ENCODE data around the gene ASNSD1. TPM values are rescaled to one million over a fixed set of nuclear protein-coding genes. Genes with fewer than 3 reads are reported as not detected.
"Not testable (repeated sequence)": the region's sequence is repeated elsewhere in the genome, so short reads cannot be mapped to it uniquely, and the experiment has no call there.

The ASNSD1 gene
- total RNA-seq, 1 donor from 2014 or later: 58.4 TPM

DNA sequence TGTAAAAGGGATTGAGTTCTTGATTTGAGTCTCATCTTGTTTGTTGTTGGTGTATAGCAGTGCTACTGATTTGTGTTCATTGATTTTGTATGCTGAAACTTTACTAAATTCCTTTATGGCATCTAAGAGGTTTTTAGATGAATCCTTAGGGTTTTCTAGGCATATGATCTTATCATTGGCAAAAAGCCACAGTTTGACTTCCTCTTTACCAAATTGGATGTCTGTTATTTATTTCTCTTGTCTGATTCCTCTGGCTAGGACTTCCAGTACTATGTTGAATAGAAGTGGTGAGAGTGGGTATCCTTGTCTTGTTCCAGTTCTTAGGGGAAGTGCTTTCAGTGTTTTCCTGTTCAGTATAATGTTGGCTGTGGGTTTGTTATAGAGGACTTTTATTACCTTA is 18.0 kb downstream of the ASNSD1 start:
- peaks cover 22% of the 10 kb centered on the region for H3K4me1 Mint-ChIP-seq (ENCODE audit: low read depth)
- intact Hi-C loops (cut with micrococcal nuclease): no loop called here
- no peaks in the 10 kb centered on the region for H3K27me3 Mint-ChIP-seq (ENCODE audit: insufficient read depth)
- peaks cover 27% of the 10 kb centered on the region for H3K36me3 Mint-ChIP-seq (ENCODE audit: low read depth)
- DNase-seq (ENCODE audit: low spot score): no peak
- no peak overlapping the region for H3K4me3 Mint-ChIP-seq
- peaks cover 20% of the 10 kb centered on the region for H3K9me3 Mint-ChIP-seq
- H3K27ac Mint-ChIP-seq: no peak overlapping the region

- Mint-ChIP-seq H3K4me1 (ENCODE audit: low read depth) (peaks cover 24% of the 10 kb centered on the region), H3K36me3 (ENCODE audit: low read depth) (peaks cover 25% of the 10 kb centered on the region), H3K27me3 (ENCODE audit: insufficient read depth) (no peaks in the 10 kb centered on the region)
Observed at GRCh38 chr2:189681203-189681602, 19.9 kb downstream of the ASNSD1 start.

DNA sequence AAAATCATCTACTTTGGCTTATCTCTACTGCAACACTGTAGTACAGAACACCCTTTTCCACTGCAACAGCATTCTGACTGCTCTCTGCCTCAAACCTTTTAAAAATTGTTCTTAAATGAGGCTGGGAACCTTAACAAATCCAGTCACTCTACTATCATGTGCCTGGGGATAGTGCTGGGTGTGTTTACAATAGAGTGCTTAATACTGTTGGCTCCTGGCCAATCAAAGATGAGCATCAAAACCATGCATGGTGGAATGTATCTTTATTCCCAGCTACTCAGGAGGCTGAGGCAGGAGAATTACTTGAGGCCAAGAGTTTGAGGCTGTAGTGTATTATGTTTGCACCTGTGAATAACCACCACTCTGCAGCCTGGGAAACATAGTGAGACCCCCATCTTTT is 20.6 kb downstream of the ASNSD1 start:
- Mint-ChIP-seq H3K27ac (no peak overlapping the region), H3K36me3 (ENCODE audit: low read depth) (peaks cover 25% of the 10 kb centered on the region), H3K4me3 (no peak overlapping the region), H3K9me3 (peaks cover 20% of the 10 kb centered on the region), H3K4me1 (ENCODE audit: low read depth) (peaks cover 24% of the 10 kb centered on the region), H3K27me3 (ENCODE audit: insufficient read depth) (no peaks in the 10 kb centered on the region)
- DNase-seq (ENCODE audit: low spot score): no peak
- intact Hi-C loops (cut with micrococcal nuclease): no loop called here

More at GRCh38 chr2:189681203-189681602, 19.9 kb downstream of the ASNSD1 start:
- intact Hi-C loops (cut with micrococcal nuclease): no loop called here
- Mint-ChIP-seq H3K4me3 (no peak overlapping the region), H3K27ac (no peak overlapping the region), H3K9me3 (peaks cover 20% of the 10 kb centered on the region)
- no peak for DNase-seq (ENCODE audit: low spot score)

GRCh38 chr2:189683348-189683747 is 22.1 kb downstream of the ASNSD1 start:
- no peak overlapping the region for H3K4me3 Mint-ChIP-seq
- intact Hi-C loops (cut with micrococcal nuclease): no loop called here
- DNase-seq (ENCODE audit: low spot score): no peak

DNA sequence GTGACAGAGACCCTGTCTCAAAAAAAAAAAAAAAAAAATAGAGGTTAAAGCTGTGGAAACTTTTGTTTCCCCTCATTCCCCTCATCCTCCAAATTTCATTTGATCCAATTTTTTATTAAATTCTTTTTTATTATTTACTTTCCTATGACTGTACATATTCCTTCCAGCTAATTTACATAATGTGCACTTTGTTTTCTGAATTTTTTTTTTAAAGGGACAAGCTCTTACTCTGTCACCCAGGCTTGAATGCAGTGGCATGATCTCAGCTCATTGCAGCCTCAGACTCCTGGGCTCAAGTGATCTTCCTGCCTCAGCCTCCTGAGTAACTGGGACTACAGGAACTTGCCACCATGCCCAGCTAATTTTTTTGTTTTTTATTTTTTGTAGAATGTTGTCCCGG is 23.6 kb downstream of the ASNSD1 start:
- intact Hi-C loops (cut with micrococcal nuclease): no loop called here
- Mint-ChIP-seq H3K4me3 (no peak overlapping the region), H3K36me3 (ENCODE audit: low read depth) (peaks cover 8% of the 10 kb centered on the region), H3K9me3 (no peaks in the 10 kb centered on the region), H3K27ac (no peak overlapping the region), H3K27me3 (ENCODE audit: insufficient read depth) (no peaks in the 10 kb centered on the region), H3K4me1 (ENCODE audit: low read depth) (peaks cover 16% of the 10 kb centered on the region)
- DNase-seq (ENCODE audit: low spot score): no peak

More at GRCh38 chr2:189683348-189683747, 22.1 kb downstream of the ASNSD1 start:
- H3K9me3 Mint-ChIP-seq: peaks cover 10% of the 10 kb centered on the region
- no peak overlapping the region for H3K27ac Mint-ChIP-seq
- peaks cover 14% of the 10 kb centered on the region for H3K36me3 Mint-ChIP-seq (ENCODE audit: low read depth)
- H3K27me3 Mint-ChIP-seq (ENCODE audit: insufficient read depth): no peaks in the 10 kb centered on the region
- peaks cover 24% of the 10 kb centered on the region for H3K4me1 Mint-ChIP-seq (ENCODE audit: low read depth)

GRCh38 chr2:189685540-189686229 is 24.4 kb downstream of the ASNSD1 start:
- Mint-ChIP-seq H3K36me3 (ENCODE audit: low read depth) (peaks cover 2% of the 10 kb centered on the region), H3K9me3 (no peaks in the 10 kb centered on the region), H3K27ac (no peak overlapping the region), H3K4me3 (no peak overlapping the region), H3K27me3 (ENCODE audit: insufficient read depth) (no peaks in the 10 kb centered on the region), H3K4me1 (ENCODE audit: low read depth) (peaks cover 8% of the 10 kb centered on the region)
- intact Hi-C loops (cut with micrococcal nuclease): no loop called here
- DNase-seq (ENCODE audit: low spot score): no peak

- H3K27me3 Mint-ChIP-seq (ENCODE audit: insufficient read depth); H3K9me3 Mint-ChIP-seq; H3K27ac Mint-ChIP-seq; H3K36me3 Mint-ChIP-seq (ENCODE audit: low read depth); DNase-seq (ENCODE audit: low spot score); H3K4me3 Mint-ChIP-seq; intact Hi-C loops (cut with micrococcal nuclease); H3K4me1 Mint-ChIP-seq (ENCODE audit: low read depth): not testable (repeated sequence)
Observed at GRCh38 chr2:189687796-189688195, 26.5 kb downstream of the ASNSD1 start.

DNA sequence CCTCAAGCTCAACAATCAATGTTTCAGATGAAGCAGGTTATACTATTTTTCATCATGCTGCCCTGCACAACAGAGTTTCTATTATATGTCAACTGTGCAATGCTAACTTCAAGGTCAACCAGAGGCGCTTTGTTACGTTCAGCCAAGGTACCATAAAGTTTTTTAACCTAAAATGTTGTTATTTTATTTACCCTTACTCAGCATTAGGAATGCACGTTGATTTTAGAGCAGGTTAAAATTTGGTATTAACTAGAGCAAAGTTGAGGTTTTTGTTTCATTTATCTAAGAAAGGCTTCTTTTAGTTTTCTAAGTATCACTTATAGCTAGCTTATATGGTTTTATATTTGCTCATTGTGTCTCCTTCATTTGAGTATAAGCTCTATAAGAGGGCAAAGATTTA is 35.0 kb downstream of the ASNSD1 start:
- no peaks in the 10 kb centered on the region for H3K4me1 Mint-ChIP-seq (ENCODE audit: low read depth)
- no peaks in the 10 kb centered on the region for H3K36me3 Mint-ChIP-seq (ENCODE audit: low read depth)
- H3K27me3 Mint-ChIP-seq (ENCODE audit: insufficient read depth): no peaks in the 10 kb centered on the region
- no peaks in the 10 kb centered on the region for H3K9me3 Mint-ChIP-seq
- H3K27ac Mint-ChIP-seq: no peak overlapping the region
- no peak for DNase-seq (ENCODE audit: low spot score)
- intact Hi-C loops (cut with micrococcal nuclease): no loop called here
- H3K4me3 Mint-ChIP-seq: no peak overlapping the region

- no peak overlapping the region for H3K27ac Mint-ChIP-seq
- H3K27me3 Mint-ChIP-seq (ENCODE audit: insufficient read depth): no peaks in the 10 kb centered on the region
- DNase-seq (ENCODE audit: low spot score): peak; percentile 6
- H3K4me1 Mint-ChIP-seq (ENCODE audit: low read depth): no peaks in the 10 kb centered on the region
- no peaks in the 10 kb centered on the region for H3K36me3 Mint-ChIP-seq (ENCODE audit: low read depth)
- intact Hi-C loops (cut with micrococcal nuclease): loop anchor here (1.0 kb wide), 2 partner anchors 24 to 37 kb away; partner anchors contain the start of genes ANKAR and ASNSD1
- H3K9me3 Mint-ChIP-seq: no peaks in the 10 kb centered on the region
- H3K4me3 Mint-ChIP-seq: no peak overlapping the region
Observed at GRCh38 chr2:189698020-189698887, 37.0 kb downstream of the ASNSD1 start.

- Mint-ChIP-seq H3K4me3 (no peak overlapping the region), H3K4me1 (ENCODE audit: low read depth) (no peaks in the 10 kb centered on the region), H3K9me3 (no peaks in the 10 kb centered on the region), H3K36me3 (ENCODE audit: low read depth) (no peaks in the 10 kb centered on the region), H3K27me3 (ENCODE audit: insufficient read depth) (no peaks in the 10 kb centered on the region), H3K27ac (no peak overlapping the region)
- no peak for DNase-seq (ENCODE audit: low spot score)
- intact Hi-C loops (cut with micrococcal nuclease): no loop called here
Observed at GRCh38 chr2:189700681-189701080, 39.4 kb downstream of the ASNSD1 start.

DNA sequence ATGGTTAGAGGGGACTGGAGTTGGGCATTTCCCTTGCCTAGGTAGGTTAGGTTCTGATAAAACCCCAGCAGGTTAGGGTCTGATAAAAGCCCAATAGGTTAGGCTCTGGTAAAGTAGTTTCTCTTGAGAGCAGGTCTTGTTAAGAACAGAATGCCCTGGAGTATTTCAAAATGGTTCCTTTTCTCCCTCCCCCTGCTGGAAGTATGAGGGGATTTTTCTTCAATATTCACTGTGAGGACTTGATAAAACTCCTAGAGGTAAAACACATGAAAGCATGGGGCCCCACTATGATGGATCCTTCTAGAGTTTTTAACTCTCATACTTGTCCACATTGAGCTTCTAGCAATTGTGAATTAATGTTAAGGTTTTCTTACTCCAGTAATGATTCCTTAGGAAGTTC is 40.8 kb downstream of the ASNSD1 start:
- H3K4me3 Mint-ChIP-seq: no peak overlapping the region
- no peak overlapping the region for H3K27ac Mint-ChIP-seq
- DNase-seq (ENCODE audit: low spot score): no peak
- H3K4me1 Mint-ChIP-seq (ENCODE audit: low read depth): no peaks in the 10 kb centered on the region
- H3K36me3 Mint-ChIP-seq (ENCODE audit: low read depth): no peaks in the 10 kb centered on the region
- intact Hi-C loops (cut with micrococcal nuclease): no loop called here
- H3K27me3 Mint-ChIP-seq (ENCODE audit: insufficient read depth): no peaks in the 10 kb centered on the region
- H3K9me3 Mint-ChIP-seq: no peaks in the 10 kb centered on the region

DNA sequence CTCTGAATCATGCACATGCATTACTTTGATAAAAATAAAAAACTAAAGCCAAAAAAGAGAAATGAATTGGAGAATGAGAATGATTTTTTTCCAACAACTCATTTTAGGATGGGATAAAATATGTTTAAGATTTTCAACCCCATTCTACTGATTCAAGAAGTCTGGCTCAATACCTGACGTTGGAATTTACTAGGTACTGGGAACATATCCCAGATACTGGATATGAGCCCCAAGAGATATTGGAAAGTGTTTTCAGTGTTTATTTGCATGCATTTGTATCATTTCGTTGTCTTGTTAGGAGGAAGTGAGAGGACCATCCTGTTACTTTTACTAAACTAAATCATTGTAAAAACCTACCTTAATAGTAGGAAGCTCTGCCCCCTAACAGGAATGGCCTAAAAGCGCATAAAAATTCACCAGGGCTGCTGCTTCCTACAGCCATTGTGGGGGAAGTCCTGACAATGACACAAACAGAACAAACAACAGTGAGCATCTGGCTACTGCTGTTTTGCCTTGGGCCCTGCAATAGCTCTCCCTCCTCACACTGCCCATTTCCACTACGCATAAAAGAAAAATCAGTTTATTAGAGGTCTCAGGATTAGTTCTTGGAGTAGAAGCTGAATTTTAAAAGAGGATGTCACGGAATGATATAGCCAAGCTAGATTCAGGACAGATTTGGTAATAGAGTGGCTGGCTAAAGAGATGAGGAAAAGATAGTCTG is 48.4 kb downstream of the ASNSD1 start:
- no peaks in the 10 kb centered on the region for H3K4me1 Mint-ChIP-seq (ENCODE audit: low read depth)
- intact Hi-C loops (cut with micrococcal nuclease): no loop called here
- H3K27me3 Mint-ChIP-seq (ENCODE audit: insufficient read depth): no peaks in the 10 kb centered on the region
- H3K9me3 Mint-ChIP-seq: no peaks in the 10 kb centered on the region
- H3K4me3 Mint-ChIP-seq: no peak overlapping the region
- H3K27ac Mint-ChIP-seq: no peak overlapping the region
- no peaks in the 10 kb centered on the region for H3K36me3 Mint-ChIP-seq (ENCODE audit: low read depth)
- no peak for DNase-seq (ENCODE audit: low spot score)

- intact Hi-C loops (cut with micrococcal nuclease); H3K4me3 Mint-ChIP-seq; H3K27me3 Mint-ChIP-seq (ENCODE audit: insufficient read depth); H3K36me3 Mint-ChIP-seq (ENCODE audit: low read depth); H3K4me1 Mint-ChIP-seq (ENCODE audit: low read depth); H3K27ac Mint-ChIP-seq; DNase-seq (ENCODE audit: low spot score): not testable (repeated sequence)
- H3K9me3 Mint-ChIP-seq: peaks cover 14% of the 10 kb centered on the region
Observed at GRCh38 chr2:189717593-189717992, 56.3 kb downstream of the ASNSD1 start.

Measured in activated T-helper 1 cell treated with anti-CD3 and anti-CD28 coated beads, Interleukin-12 subunit alpha, Interleukin-12 subunit beta, Interleukin-2, Interleukin-4 antibody, amounts not matched to agents 30 ng/mL and 10 ng/mL and 1 ng/mL, durations not matched to agents 14 hours and 24 hours and 36 hours (primary cell).